GM19328 (cell line): ENCODE data around the gene OR2A14.
"Not testable (repeated sequence)": the region's sequence is repeated elsewhere in the genome, so short reads cannot be mapped to it uniquely, and the experiment has no call there.

Experiments
- ATAC-seq: cut with Tn5 transposase; IDR thresholded peaks from one replicate; pipeline ENCODE4 v1.9.1; 2021; ENCODE audit warnings: mild to moderate bottlenecking, moderate library complexity; ENCODE audit not compliant: unreplicated experiment

OR2A14 gene

GRCh38 chr7:144122876-144123275, at the start of gene OR2A14:
Gene OR2A14, plus strand, starts transcription at chr7:144123176. Its CDS starts 5,937 bp downstream, at chr7:144129113.
- ATAC-seq: no peak

GRCh38 chr7:144074374-144074773, 48.6 kb upstream of the OR2A14 start:
- no peak for ATAC-seq

- no peak for ATAC-seq
Observed at GRCh38 chr7:144085978-144086377, 37.0 kb upstream of the OR2A14 start, which contains the start of gene OR2A12. Gene OR2A12, plus strand, starts transcription at chr7:144086278. Its CDS starts 8,830 bp downstream, at chr7:144095108.

GRCh38 chr7:144086730-144087129, 36.2 kb upstream of the OR2A14 start:
- ATAC-seq: no peak

- no peak for ATAC-seq
Observed at GRCh38 chr7:144087230-144087629, 35.7 kb upstream of the OR2A14 start.

- no peak for ATAC-seq
Observed at GRCh38 chr7:144090667-144091066, 32.3 kb upstream of the OR2A14 start.

- no peak for ATAC-seq
Observed at GRCh38 chr7:144098776-144099175, 24.2 kb upstream of the OR2A14 start.

- no peak for ATAC-seq
Observed at GRCh38 chr7:144100607-144101006, 22.4 kb upstream of the OR2A14 start.

- no peak for ATAC-seq
Observed at GRCh38 chr7:144102041-144102440, 20.9 kb upstream of the OR2A14 start.

- ATAC-seq: no peak
Observed at GRCh38 chr7:144105211-144105610, 17.8 kb upstream of the OR2A14 start.

GRCh38 chr7:144109283-144109682, 13.7 kb upstream of the OR2A14 start, which contains the start of gene OR2A2:
Gene OR2A2, plus strand, starts transcription at chr7:144109583. Its CDS starts 0 bp downstream, at chr7:144109583.
- ATAC-seq: no peak

GRCh38 chr7:144110272-144110671, 12.7 kb upstream of the OR2A14 start:
- no peak for ATAC-seq

GRCh38 chr7:144113651-144114050, 9.3 kb upstream of the OR2A14 start:
- no peak for ATAC-seq

GRCh38 chr7:144118341-144118740, 4.6 kb upstream of the OR2A14 start:
- no peak for ATAC-seq

- ATAC-seq: peak; percentile 100
Observed at GRCh38 chr7:144127714-144128334, 4.8 kb downstream of the OR2A14 start.

- ATAC-seq: not testable (repeated sequence)
Observed at GRCh38 chr7:144129601-144130000, 6.6 kb downstream of the OR2A14 start.

GRCh38 chr7:144130730-144131129, 7.8 kb downstream of the OR2A14 start:
- ATAC-seq: no peak

- no peak for ATAC-seq
Observed at GRCh38 chr7:144132262-144132661, 9.3 kb downstream of the OR2A14 start.

GRCh38 chr7:144133307-144133706, 10.3 kb downstream of the OR2A14 start:
- no peak for ATAC-seq

- ATAC-seq: no peak
Observed at GRCh38 chr7:144134116-144134515, 11.1 kb downstream of the OR2A14 start.

GRCh38 chr7:144137501-144137900, 14.5 kb downstream of the OR2A14 start:
- ATAC-seq: no peak

GRCh38 chr7:144142187-144142586, 19.2 kb downstream of the OR2A14 start:
- ATAC-seq: no peak

- no peak for ATAC-seq
Observed at GRCh38 chr7:144144426-144144825, 21.4 kb downstream of the OR2A14 start.
